ENCODE results near the gene PACS1.

Gene PACS1

GRCh38 chr11:66281001-66281400 lies 210.9 kb downstream of the PACS1 start:
- H3K4me3 ChIP-seq (ENCODE audit: low read depth, low read length), result no peak overlapping the region
- DNase-seq (ENCODE audit: low read depth), result no peak
- TF ChIP-seq CTCF (IDR thresholded peaks at IDR 0.05; ENCODE audit: control insufficient read depth, extremely low read depth, insufficient read depth), result no peak

DNA sequence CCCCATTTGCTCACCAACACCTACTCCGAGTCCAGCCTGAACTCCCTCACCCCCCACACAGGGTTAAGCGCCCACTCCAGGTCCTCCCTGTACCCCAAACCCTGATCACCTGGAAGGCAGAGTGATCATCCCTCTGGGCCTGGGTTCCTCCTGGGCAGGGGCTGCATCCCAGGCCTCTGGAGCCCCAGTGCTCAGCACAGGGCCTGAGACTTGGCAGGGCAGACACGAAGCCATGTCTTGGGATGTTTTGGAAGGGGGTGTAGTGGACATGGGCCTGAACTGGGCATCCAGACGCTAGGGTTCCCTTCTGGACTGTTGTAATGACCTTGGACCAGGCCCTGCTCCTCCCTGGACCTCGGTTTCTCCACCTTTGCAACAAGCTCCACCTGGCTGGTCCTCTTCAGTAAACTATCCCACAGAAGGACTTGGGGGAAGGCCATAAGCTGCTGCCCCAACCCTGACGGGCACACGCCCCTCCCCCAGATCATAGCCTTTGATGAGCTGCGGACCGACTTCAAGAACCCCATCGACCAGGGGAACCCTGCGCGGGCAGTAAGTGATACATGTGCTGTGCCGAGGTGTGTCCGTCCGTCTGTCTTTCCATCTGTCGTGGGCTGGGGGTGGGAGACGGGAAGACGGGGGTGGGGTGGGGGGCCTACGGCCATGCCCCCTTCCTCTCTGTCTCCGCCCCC lies 211.8 kb downstream of the PACS1 start:
- H3K4me3 ChIP-seq (ENCODE audit: low read depth, low read length), result no peak overlapping the region
- TF ChIP-seq CTCF (IDR thresholded peaks at IDR 0.05; ENCODE audit: control insufficient read depth, extremely low read depth, insufficient read depth), result no peak
- no peak for DNase-seq (ENCODE audit: low read depth)

- no peak overlapping the region for H3K4me3 ChIP-seq (ENCODE audit: low read depth, low read length)
- peak; percentile 85 for DNase-seq (ENCODE audit: low read depth)
- peak; percentile 95 for TF ChIP-seq CTCF (IDR thresholded peaks at IDR 0.05; ENCODE audit: control insufficient read depth, extremely low read depth, insufficient read depth)
Measured at GRCh38 chr11:66282468-66283455, 212.7 kb downstream of the PACS1 start.

DNA sequence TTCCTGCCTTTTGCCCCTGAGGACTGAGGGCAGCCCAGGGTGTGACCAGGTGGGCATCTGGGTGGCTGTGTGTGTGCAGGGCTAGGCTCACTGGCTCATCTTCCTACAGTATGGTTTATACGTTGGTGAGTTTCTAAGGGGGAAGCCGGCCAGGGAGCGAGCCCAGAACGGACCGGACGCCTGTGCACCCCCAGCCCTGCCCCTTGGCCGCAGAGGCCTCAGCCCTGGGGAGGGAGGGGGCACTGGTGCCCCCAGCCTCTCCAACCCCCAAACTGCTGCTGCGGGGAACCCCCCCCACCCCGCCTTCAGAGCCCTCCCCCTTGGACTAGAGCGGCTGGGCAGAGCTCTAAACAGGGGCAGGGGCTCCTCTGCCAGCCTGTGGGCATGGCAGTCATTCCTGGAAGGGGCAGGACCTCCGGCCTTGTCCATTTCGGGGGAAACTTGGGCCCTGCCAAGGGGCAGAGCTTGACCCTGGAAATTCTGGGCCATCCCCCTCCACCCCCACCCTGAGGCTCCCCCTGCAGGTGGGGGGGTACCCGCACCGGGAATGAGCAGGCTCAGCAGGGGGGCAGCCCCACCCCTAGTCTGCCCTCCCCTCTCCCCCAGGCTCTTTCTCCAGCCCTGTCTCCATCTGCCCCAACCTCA lies 213.5 kb downstream of the PACS1 start:
- DNase-seq (ENCODE audit: low read depth), result no peak
- no peak for TF ChIP-seq CTCF (IDR thresholded peaks at IDR 0.05; ENCODE audit: control insufficient read depth, extremely low read depth, insufficient read depth)
- H3K4me3 ChIP-seq (ENCODE audit: low read depth, low read length), result no peak overlapping the region

DNA sequence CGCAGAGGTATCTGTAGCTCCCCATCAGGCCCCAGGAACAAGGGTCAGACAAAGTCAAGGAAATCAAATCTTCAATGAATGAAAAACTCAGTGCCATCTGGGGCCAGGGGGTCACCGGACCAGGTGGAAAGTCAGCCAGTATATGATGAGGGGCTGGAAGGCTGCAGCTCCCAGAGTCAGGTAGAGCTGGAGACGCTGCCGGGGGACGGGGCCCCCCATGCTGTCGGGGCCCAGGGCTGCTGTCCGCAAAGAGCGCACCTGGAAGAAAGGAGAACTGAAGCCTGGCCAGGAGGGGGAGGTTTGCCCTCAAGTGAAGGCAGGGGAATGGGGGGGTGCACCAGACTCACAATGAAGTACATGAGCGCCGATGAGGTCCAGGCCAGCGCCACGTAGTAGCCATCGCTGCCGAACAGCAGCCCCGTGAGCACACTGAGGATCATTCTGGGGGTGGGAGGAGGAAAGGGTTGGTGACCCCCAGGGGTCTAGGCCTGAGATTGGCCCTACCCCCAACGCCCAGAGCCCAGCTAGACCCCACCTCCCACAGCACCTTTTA lies 214.5 kb downstream of the PACS1 start:
- H3K4me3 ChIP-seq (ENCODE audit: low read depth, low read length), result no peak overlapping the region
- DNase-seq (ENCODE audit: low read depth), result no peak
- no peak for TF ChIP-seq CTCF (IDR thresholded peaks at IDR 0.05; ENCODE audit: control insufficient read depth, extremely low read depth, insufficient read depth)

DNA sequence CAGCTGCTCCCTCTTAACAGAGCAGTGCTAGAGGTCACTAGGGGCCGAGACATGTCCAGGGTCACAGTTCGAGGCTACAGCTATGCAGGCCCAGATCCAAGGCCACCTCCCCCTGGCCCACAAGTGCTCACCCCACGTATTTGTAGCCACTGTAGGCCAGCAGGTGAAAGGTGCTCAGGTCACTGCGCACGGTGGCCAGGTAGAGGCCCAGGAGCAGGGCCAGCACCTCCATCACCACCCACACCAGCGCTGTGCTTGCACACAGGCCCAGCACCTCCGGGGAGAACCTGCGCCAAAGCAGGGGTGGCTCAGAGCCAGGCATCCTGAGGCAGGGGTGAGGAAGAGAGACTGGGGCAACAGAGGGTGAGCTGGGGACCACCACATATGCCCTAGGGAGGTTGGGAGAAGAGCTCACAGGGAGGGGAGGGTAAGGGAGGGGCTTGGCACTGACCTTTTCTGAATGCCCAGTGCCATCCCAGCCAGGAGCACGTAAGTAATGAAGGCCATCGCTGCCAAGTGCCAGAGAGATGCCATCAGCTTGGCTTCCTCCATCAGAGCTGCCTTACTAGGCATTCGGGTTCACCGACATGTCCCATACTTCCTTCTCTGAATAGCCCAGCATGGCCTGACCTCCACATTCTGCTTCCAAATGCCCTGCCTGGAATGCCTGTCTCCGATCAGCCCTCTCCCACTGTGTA lies 215.3 kb downstream of the PACS1 start:
- H3K4me3 ChIP-seq (ENCODE audit: low read depth, low read length), result no peak overlapping the region
- DNase-seq (ENCODE audit: low read depth), result no peak
- TF ChIP-seq CTCF (IDR thresholded peaks at IDR 0.05; ENCODE audit: control insufficient read depth, extremely low read depth, insufficient read depth), result no peak

Measured in LNCaP clone FGC (cell line).